ENCODE measurements around the gene DOHH. TPM values are rescaled to one million over a fixed set of nuclear protein-coding genes. Genes with fewer than 3 reads are reported as not detected.

DOHH gene
- total and polyA plus RNA-seq, 9 of the 15 experiments (the other 6 are each of a cell fraction or from before 2014, with no cell fraction given), result 0.14 to 47.2 (median 5.1) TPM

GRCh38 chr19:3544742-3545668 is 44.5 kb upstream of the DOHH start (continued):
- TF ChIP-seq, protein P1, sequence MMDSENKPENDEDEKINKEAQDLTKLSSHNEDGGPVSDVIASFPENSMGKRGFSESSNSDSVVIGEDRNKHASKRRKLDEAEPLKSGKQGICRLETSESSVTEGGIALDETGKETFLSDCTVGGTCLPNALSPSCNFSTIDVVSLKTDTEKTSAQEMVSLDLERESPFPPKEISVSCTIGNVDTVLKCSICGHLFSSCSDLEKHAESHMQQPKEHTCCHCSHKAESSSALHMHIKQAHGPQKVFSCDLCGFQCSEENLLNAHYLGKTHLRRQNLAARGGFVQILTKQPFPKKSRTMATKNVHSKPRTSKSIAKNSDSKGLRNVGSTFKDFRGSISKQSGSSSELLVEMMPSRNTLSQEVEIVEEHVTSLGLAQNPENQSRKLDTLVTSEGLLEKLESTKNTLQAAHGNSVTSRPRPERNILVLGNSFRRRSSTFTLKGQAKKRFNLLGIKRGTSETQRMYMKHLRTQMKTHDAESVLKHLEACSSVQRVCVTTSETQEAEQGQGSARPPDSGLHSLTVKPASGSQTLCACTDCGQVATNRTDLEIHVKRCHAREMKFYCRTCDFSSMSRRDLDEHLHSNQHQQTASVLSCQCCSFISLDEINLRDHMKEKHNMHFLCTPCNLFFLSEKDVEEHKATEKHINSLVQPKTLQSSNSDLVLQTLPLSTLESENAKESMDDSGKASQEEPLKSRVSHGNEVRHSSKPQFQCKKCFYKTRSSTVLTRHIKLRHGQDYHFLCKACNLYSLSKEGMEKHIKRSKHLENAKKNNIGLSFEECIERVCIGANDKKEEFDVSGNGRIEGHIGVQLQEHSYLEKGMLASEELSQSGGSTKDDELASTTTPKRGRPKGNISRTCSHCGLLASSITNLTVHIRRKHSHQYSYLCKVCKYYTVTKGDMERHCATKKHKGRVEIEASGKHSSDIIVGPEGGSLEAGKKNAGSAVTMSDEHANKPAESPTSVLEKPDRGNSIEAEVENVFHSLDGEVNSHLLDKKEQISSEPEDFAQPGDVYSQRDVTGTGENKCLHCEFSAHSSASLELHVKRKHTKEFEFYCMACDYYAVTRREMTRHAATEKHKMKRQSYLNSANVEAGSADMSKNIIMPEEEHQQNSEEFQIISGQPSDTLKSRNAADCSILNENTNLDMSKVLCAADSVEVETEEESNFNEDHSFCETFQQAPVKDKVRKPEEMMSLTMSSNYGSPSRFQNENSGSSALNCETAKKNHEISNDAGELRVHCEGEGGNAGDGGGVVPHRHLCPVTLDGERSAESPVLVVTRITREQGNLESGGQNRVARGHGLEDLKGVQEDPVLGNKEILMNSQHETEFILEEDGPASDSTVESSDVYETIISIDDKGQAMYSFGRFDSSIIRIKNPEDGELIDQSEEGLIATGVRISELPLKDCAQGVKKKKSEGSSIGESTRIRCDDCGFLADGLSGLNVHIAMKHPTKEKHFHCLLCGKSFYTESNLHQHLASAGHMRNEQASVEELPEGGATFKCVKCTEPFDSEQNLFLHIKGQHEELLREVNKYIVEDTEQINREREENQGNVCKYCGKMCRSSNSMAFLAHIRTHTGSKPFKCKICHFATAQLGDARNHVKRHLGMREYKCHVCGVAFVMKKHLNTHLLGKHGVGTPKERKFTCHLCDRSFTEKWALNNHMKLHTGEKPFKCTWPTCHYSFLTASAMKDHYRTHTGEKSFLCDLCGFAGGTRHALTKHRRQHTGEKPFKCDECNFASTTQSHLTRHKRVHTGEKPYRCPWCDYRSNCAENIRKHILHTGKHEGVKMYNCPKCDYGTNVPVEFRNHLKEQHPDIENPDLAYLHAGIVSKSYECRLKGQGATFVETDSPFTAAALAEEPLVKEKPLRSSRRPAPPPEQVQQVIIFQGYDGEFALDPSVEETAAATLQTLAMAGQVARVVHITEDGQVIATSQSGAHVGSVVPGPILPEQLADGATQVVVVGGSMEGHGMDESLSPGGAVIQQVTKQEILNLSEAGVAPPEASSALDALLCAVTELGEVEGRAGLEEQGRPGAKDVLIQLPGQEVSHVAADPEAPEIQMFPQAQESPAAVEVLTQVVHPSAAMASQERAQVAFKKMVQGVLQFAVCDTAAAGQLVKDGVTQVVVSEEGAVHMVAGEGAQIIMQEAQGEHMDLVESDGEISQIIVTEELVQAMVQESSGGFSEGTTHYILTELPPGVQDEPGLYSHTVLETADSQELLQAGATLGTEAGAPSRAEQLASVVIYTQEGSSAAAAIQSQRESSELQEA (IDR thresholded peaks at IDR 0.05; ENCODE audit: low read depth), result no peak
- TF ChIP-seq NBN (IDR thresholded peaks at IDR 0.05; ENCODE audit: low read depth) (peak; percentile 21; the same call in 1 of the 2 replicates), ZNF347 (CRISPR knock-in tag; IDR thresholded peaks at IDR 0.05; ENCODE audit: low read depth) (no peak), ESRRA (IDR thresholded peaks at IDR 0.05; ENCODE audit: borderline replicate concordance, low read depth) (peak; percentile 56; the same call in 1 of the 2 replicates), HDGF (IDR thresholded peaks at IDR 0.05) (peak; percentile 96), VEZF1 (CRISPR knock-in tag; IDR thresholded peaks at IDR 0.05) (peak; percentile 49), MYC (IDR thresholded peaks at IDR 0.05; ENCODE audit: low read depth, low read length) (0 out of 2 replicates have a peak, but pooled peaks have one; percentile 33), MYC (CRISPR knock-in tag; IDR thresholded peaks at IDR 0.05; ENCODE audit: borderline replicate concordance, low read depth) (no peak), FOXK1 (CRISPR knock-in tag; IDR thresholded peaks at IDR 0.05; ENCODE audit: borderline replicate concordance) (no peak), ZNF444 (CRISPR knock-in tag; IDR thresholded peaks at IDR 0.05) (no peak), MXD1 (CRISPR knock-in tag; IDR thresholded peaks at IDR 0.05; ENCODE audit: borderline replicate concordance, poor library complexity, severe bottlenecking) (no peak), CREM (IDR thresholded peaks at IDR 0.05; ENCODE audit: low read depth) (peak; percentile 39; the same call in 1 of the 2 replicates), DLX4 (CRISPR knock-in tag; IDR thresholded peaks at IDR 0.05) (no peak), CAMTA2 (CRISPR knock-in tag; conservative IDR thresholded peaks at IDR 0.05) (no peak)
